A673 (cell line): Measurements from ENCODE around the gene KLHL17.

ENCODE experiments used
- CTCF ChIP-seq: fragments of 300-800, 200-600 bp; sonication (generic); conservative IDR thresholded peaks from 2 replicates; pipeline ENCODE4 v1.5.1; 2017; ENCODE audit warnings: low read depth, mild to moderate bottlenecking, antibody characterized with exemption, low read length, moderate library complexity, mixed read lengths
- EZH2 ChIP-seq: fragments of 200-600 bp; sonication (generic); IDR thresholded peaks from 2 replicates; pipeline ENCODE4 v1.6.1; 2017; ENCODE audit warnings: borderline replicate concordance, low read depth, mild to moderate bottlenecking, mixed read lengths, antibody characterized with exemption, low read length; ENCODE audit not compliant: poor library complexity, severe bottlenecking

- TF ChIP-seq CTCF = peak; percentile 46
- no peak for TF ChIP-seq EZH2
These were observed 39.2 kb upstream of the KLHL17 start for GRCh38 chr1:921011-921837.
